Right lobe of liver (tissue), 4 donors: ENCODE measurements around the gene CD3E.

Experiments used
- CTCF ChIP-seq, 4 donors: fragments of 200-600 bp in 3 of 4; fragments of 450-650 bp in 1 of 4; IDR thresholded peaks; one replicate each; pipeline versions ENCODE4 v1.5.1 to v1.8.0; 2016 to 2022; ENCODE audit warnings: antibody characterized with exemption in 4 of 4, mild to moderate bottlenecking in 2 of 4
- POLR2A ChIP-seq: fragments of 450-650 bp; IDR thresholded peaks from one replicate; pipeline ENCODE4 v1.6.1; 2017; ENCODE audit warnings: antibody characterized with exemption, mild to moderate bottlenecking
- donor health status: DM: no; HTN: no; CAD: no.
- donor health status: DM: no; HTN: no; CAD: no.
- donor health status: DM: no; HTN: yes; CAD: no.

GRCh38 chr11:118312328-118312727 lies 7.8 kb downstream of the CD3E start:
- TF ChIP-seq CTCF (IDR thresholded peaks at IDR 0.05) (no peak), POLR2A (no peak)
